ACC112 (cell line): ENCODE measurements around the gene TIAM2.
"Not testable (repeated sequence)": the region's sequence is repeated elsewhere in the genome, so short reads cannot be mapped to it uniquely, and the experiment has no call there.

ENCODE experiments used
- H2AFZ ChIP-seq: fragments of 200-600 bp; sonication (generic); one replicate; pipeline ENCODE4 v1.6.0; 2017; ENCODE audit warnings: antibody characterized with exemption, low read length; ENCODE audit not compliant: unreplicated experiment
- H3K27ac ChIP-seq: fragments of 200-600 bp; sonication (generic); 2 replicates; pipeline ENCODE4 v1.5.1; 2014; ENCODE audit warnings: low read depth, mild to moderate bottlenecking, antibody characterized with exemption, low read length, moderate library complexity
- H3K27me3 ChIP-seq: fragments of 200-600 bp; sonication (generic); 2 replicates; pipeline ENCODE4 v1.6.1; 2014; ENCODE audit warnings: mild to moderate bottlenecking, antibody characterized with exemption, low read length, moderate library complexity, mixed read lengths; ENCODE audit not compliant: insufficient read depth
- H3K36me3 ChIP-seq: fragments of 200-600 bp; sonication (generic); 2 replicates; pipeline ENCODE4 v1.6.1; 2016; ENCODE audit warnings: mild to moderate bottlenecking, antibody characterized with exemption, low read length, moderate library complexity, mixed read lengths; ENCODE audit not compliant: insufficient read depth
- H3K4me1 ChIP-seq: fragments of 200-600 bp; sonication (generic); one replicate; pipeline ENCODE4 v1.6.1; 2016; ENCODE audit warnings: low read length, mixed read lengths; ENCODE audit not compliant: insufficient read depth, unreplicated experiment, control insufficient read depth
- H3K4me3 ChIP-seq: fragments of 200-600 bp; sonication (generic); 2 replicates; pipeline ENCODE4 v1.5.1; 2014; ENCODE audit warnings: mild to moderate bottlenecking, low read depth, low read length
- H3K79me2 ChIP-seq: fragments of 200-600 bp; sonication (generic); one replicate; pipeline ENCODE4 v1.6.0; 2016; ENCODE audit warnings: low read length; ENCODE audit not compliant: control insufficient read depth, unreplicated experiment, insufficient read depth

Gene TIAM2

GRCh38 chr6:155219299-155219698 lies 224.2 kb downstream of the TIAM2 start:
- Histone ChIP-seq H3K79me2 (no peaks in the 10 kb centered on the region), H2AFZ (no peak overlapping the region), H3K27me3 (no peaks in the 10 kb centered on the region), H3K36me3 (no peaks in the 10 kb centered on the region), H3K27ac (no peak overlapping the region), H3K4me3 (no peak overlapping the region), H3K4me1 (peaks cover 9% of the 10 kb centered on the region)

GRCh38 chr6:155219858-155220301 lies 224.8 kb downstream of the TIAM2 start:
- H3K36me3 ChIP-seq, result no peaks in the 10 kb centered on the region

GRCh38 chr6:155221086-155221485 lies 226.0 kb downstream of the TIAM2 start:
- Histone ChIP-seq H3K36me3 (no peaks in the 10 kb centered on the region), H3K4me3 (no peak overlapping the region), H3K4me1 (peaks cover 13% of the 10 kb centered on the region), H2AFZ (no peak overlapping the region), H3K27ac (no peak overlapping the region), H3K79me2 (no peaks in the 10 kb centered on the region), H3K27me3 (no peaks in the 10 kb centered on the region)

More at GRCh38 chr6:155219858-155220301, 224.8 kb downstream of the TIAM2 start:
- Histone ChIP-seq H3K79me2 (no peaks in the 10 kb centered on the region), H3K4me3 (no peak overlapping the region), H3K4me1 (peaks cover 13% of the 10 kb centered on the region), H3K27me3 (no peaks in the 10 kb centered on the region), H2AFZ (no peak overlapping the region), H3K27ac (no peak overlapping the region)

- no peaks in the 10 kb centered on the region for H3K79me2 ChIP-seq
- H3K27ac ChIP-seq, result no peak overlapping the region
- no peak overlapping the region for H3K4me3 ChIP-seq
- H3K4me1 ChIP-seq, result peaks cover 13% of the 10 kb centered on the region
- no peak overlapping the region for H2AFZ ChIP-seq
- H3K27me3 ChIP-seq, result no peaks in the 10 kb centered on the region
- no peaks in the 10 kb centered on the region for H3K36me3 ChIP-seq
Measured at GRCh38 chr6:155222506-155222905, 227.4 kb downstream of the TIAM2 start.

- Histone ChIP-seq H3K27ac (peak overlapping the region; percentile 42), H2AFZ (no peak overlapping the region), H3K36me3 (no peaks in the 10 kb centered on the region), H3K4me1 (peaks cover 13% of the 10 kb centered on the region), H3K27me3 (no peaks in the 10 kb centered on the region), H3K79me2 (no peaks in the 10 kb centered on the region), H3K4me3 (no peak overlapping the region)
Measured at GRCh38 chr6:155223646-155224451, 228.7 kb downstream of the TIAM2 start.

- no peaks in the 10 kb centered on the region for H3K27me3 ChIP-seq
- H3K4me3 ChIP-seq, result no peak overlapping the region
- H3K79me2 ChIP-seq, result no peaks in the 10 kb centered on the region
- H2AFZ ChIP-seq, result no peak overlapping the region
- no peaks in the 10 kb centered on the region for H3K36me3 ChIP-seq
- no peak overlapping the region for H3K27ac ChIP-seq
- peaks cover 13% of the 10 kb centered on the region for H3K4me1 ChIP-seq
Measured at GRCh38 chr6:155224618-155225017, 229.5 kb downstream of the TIAM2 start.

GRCh38 chr6:155227046-155227445 lies 231.9 kb downstream of the TIAM2 start:
- no peak overlapping the region for H3K27ac ChIP-seq
- H2AFZ ChIP-seq, result no peak overlapping the region

GRCh38 chr6:155228546-155229166 lies 233.5 kb downstream of the TIAM2 start:
- peaks cover 10% of the 10 kb centered on the region for H3K4me1 ChIP-seq
- H3K79me2 ChIP-seq, result no peaks in the 10 kb centered on the region
- no peaks in the 10 kb centered on the region for H3K36me3 ChIP-seq
- no peaks in the 10 kb centered on the region for H3K27me3 ChIP-seq
- no peak overlapping the region for H2AFZ ChIP-seq
- H3K4me3 ChIP-seq, result no peak overlapping the region
- no peak overlapping the region for H3K27ac ChIP-seq

More at GRCh38 chr6:155227046-155227445, 231.9 kb downstream of the TIAM2 start:
- Histone ChIP-seq H3K4me3 (no peak overlapping the region), H3K27me3 (no peaks in the 10 kb centered on the region), H3K4me1 (peaks cover 13% of the 10 kb centered on the region), H3K36me3 (no peaks in the 10 kb centered on the region), H3K79me2 (no peaks in the 10 kb centered on the region)

- not testable (repeated sequence) for H3K79me2 ChIP-seq, H3K4me3 ChIP-seq, H3K4me1 ChIP-seq, H3K27ac ChIP-seq, H3K36me3 ChIP-seq, H2AFZ ChIP-seq, H3K27me3 ChIP-seq
Measured at GRCh38 chr6:155230975-155231374, 235.9 kb downstream of the TIAM2 start.

GRCh38 chr6:155232848-155233247 lies 237.7 kb downstream of the TIAM2 start:
- H3K27me3 ChIP-seq, result no peaks in the 10 kb centered on the region
- no peak overlapping the region for H3K4me3 ChIP-seq
- no peaks in the 10 kb centered on the region for H3K36me3 ChIP-seq
- no peaks in the 10 kb centered on the region for H3K4me1 ChIP-seq
- H3K27ac ChIP-seq, result no peak overlapping the region
- no peak overlapping the region for H2AFZ ChIP-seq
- H3K79me2 ChIP-seq, result no peaks in the 10 kb centered on the region

- Histone ChIP-seq H3K4me1 (no peaks in the 10 kb centered on the region), H3K79me2 (no peaks in the 10 kb centered on the region)
Measured at GRCh38 chr6:155234167-155234566, 239.1 kb downstream of the TIAM2 start.

More at GRCh38 chr6:155234167-155234566, 239.1 kb downstream of the TIAM2 start:
- Histone ChIP-seq H3K36me3 (no peaks in the 10 kb centered on the region), H3K4me3 (no peak overlapping the region), H3K27me3 (no peaks in the 10 kb centered on the region), H3K27ac (no peak overlapping the region), H2AFZ (no peak overlapping the region)
